HG02852 (cell line): ENCODE data around the gene PNCK.

Experiments
- ATAC-seq: cut with Tn5 transposase; IDR thresholded peaks from one replicate; pipeline ENCODE4 v1.9.1; 2021; ENCODE audit warnings: mild to moderate bottlenecking, moderate library complexity; ENCODE audit not compliant: unreplicated experiment

PNCK gene

DNA sequence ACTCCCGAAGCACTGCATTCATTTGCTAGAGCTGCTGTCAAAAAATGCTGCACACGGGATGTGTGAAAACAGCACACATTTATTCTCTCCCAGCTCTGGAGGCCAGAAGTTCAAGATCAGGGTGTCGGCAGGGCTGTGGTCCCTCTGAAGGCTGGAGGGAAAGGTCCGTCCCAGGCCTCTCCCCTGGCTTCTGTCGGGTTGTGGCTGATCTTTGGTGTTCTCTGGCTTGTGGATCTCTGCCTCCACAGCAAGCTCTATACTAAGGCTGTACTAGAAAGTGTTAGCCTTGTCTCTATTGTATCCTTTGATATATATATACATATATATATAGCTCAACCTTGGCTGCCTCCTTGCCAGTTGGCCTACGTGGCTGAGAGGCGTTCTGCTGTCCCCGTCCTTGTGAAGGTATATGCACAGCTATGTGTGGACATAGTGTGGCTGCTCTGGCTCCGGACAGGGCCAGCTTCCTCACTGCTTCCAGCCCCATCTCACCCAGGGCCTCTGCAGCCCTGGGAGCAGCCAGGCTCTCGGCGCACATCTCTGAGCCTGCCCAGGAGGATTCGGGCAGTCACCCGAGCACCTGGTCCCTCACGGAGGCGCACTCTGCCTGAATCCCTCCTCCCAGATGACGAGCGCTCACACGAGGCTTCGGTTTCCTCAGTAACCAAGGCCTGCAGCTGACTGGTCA, 41.6 kb downstream of the PNCK start:
- ATAC-seq, result no peak

DNA sequence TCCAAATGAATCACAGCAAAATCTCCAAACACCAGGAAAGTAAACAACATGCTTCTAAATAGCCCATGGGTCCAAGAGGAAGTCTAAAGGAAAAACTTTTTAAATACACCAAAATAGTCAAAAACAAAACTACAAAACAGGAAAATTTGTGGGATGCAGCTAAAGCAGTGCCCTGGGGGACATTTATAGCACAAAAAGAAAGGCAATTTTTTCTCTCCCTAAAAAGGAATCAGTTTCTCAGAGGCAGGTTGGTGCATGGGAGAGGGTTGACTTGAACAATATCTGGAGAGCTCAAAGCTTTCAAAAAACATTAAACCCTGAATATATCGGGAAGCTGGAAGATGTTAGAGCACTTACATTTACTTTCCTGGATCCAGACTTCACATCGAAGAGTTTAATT, 42.3 kb downstream of the PNCK start:
- no peak for ATAC-seq

DNA sequence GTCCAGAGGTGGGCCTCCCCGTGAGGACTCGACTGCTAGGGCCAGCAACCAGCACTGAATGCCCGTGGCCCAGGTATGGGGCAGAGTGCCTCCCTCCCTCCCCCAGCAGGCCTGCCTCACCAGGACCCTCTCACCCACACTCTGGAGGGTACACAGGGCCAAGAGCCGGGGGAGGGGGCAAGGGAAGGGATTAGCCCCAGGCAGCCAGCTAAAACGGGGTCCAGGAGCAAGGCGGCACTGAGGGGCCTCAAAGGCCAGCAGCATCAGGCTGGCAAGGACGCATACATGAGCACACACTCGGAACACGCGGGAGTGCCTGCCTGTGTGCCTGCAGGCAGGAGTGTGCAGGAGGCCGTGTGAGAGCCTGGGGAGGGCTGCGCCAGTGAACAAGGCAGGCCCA, 44.9 kb downstream of the PNCK start:
- no peak for ATAC-seq

DNA sequence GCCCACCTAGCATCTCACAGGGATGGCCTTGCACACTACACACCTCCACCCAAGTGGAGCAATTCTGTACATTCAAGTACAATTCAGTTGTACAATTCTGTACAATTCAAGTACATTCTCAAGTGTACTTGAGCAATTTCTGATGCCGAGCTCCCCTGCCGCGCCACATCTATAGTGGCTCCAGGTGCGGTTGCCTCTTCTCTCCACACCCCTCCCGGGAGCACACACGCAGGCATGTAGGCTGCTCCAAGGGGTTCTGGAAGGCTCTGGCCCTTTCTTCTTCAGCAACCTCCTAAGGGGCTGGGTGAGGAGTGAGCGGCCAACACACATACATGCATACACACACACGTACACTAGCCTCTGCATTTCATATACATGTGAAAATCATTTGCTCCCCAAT, 45.5 kb downstream of the PNCK start:
- no peak for ATAC-seq

DNA sequence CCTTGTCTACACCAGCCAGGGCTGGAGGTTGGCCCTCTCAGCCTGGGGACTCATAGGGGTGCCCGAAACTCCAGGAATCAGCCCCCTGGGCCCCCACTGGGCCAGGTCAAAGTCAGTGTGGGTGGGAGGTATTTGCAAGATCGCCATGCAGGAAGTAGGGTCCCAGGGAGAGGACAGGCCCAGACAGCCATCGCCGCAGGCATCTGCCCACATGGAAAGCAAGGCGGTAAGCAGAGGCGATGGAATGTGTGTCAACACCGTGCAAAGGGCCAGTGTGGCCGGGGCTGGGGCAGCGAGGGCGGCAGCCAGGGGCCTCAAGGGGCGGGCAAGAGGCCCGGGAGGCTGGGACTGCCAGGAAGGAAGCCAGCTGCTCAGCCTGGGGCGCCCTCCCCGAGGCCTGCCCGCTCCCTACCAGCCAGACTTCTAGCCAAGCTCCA, 45.9 kb downstream of the PNCK start:
- no peak for ATAC-seq

DNA sequence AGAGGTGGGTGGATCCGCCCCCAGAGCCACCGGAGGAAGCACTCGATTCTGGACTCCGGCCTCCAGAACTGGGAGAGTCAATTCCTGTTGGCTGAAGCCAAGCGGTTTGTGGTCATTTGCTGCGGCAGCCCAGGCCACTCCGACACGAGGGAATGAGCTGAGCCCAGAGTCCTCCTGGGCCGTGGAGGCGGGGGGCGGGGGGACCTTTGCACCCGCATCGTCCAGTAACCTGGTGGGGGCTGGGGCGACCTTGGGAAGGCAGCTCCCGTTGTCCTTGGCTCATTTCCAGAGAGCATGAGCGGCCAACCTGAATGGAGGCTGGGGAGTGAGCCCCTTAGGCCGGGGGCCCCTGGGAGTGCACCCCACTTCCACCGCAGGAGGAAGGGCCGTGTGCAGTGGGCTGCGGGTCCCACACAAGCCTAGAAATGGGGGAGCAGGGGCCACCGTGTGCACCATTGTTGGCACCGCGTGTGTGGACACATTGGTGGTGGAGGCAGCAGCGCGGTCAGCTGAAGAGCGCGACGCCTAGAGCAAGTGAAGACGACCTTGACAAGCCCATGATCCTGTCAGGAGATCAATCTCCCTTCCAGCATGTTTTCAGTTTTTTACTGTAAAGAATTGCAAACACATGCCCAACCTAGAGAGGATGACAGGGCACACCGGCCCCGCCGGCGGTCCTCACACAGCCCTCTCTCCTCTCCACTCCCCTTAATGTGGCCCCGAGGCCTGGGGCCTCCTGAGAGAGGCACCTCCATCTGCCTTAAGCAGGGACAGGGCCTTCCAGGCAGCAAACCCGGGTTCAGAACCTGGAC, 46.5 kb downstream of the PNCK start:
- no peak for ATAC-seq

DNA sequence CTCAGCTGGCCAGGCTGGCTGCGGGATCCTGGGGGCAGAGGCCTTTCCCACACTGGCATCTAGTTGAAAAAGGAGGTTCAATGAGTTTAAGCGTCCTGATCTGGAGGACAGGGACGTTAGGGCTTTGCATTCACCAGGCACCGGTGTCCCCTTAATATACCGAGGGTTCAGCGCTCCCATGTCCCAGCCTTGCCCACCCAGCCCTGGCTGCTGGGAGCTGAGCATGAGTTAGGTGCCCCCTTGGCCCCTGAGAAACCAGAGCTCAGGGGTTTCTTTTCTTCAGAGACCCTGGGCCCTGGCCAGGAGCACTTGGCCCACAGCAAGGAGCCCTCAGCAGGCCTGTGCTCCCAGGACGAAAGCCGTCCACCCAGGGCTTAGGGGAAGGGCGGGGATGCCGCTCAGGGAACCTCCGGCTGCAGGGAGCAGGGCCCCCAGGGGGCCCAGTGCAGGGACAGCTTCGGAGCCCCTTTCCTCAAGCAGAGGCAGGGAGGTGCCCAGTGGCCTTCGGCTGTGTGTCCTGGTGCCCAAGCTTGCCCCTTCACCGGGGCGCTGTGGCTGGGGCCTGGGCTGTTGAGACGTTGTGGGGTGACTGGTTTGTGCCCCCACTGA, 47.5 kb downstream of the PNCK start:
- ATAC-seq, result no peak

DNA sequence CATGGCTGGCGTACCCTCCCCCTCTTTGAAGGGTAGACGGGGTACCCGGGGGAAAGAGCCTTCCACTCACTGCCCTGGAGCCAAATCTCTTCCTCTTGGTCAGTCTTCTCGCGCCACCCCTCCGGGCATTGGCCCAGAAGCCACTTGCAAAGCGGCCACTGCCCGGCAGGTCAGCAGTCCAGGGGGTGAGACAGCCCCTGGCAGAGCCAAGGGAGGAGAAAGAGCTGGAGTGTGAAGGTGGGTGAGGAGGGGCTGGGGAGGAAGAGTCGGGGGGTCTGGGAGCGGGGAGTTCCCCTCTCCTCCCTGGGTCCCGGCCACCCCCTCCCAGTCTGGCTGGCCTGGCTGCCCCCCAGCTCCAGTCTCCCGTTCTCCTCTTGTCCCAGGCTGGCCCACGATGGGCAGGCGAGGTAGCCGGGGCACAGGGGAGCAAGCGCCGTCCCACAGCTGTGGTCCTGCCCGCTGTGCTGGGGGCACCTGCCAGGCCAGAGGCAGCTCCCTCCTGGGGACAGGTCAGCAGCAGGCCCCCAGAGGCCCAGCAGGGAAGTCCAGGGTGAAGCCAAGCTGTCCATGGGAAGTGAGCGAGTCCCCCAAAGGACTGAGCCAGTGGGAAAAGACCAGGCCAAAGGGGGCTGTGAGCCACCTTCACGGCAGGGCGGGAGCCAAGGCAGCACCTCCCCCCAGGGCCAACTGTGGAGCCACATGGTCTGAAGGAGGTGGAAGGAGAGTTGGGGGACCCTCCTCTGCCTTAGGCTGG, 48.2 kb downstream of the PNCK start:
- ATAC-seq, result no peak

DNA sequence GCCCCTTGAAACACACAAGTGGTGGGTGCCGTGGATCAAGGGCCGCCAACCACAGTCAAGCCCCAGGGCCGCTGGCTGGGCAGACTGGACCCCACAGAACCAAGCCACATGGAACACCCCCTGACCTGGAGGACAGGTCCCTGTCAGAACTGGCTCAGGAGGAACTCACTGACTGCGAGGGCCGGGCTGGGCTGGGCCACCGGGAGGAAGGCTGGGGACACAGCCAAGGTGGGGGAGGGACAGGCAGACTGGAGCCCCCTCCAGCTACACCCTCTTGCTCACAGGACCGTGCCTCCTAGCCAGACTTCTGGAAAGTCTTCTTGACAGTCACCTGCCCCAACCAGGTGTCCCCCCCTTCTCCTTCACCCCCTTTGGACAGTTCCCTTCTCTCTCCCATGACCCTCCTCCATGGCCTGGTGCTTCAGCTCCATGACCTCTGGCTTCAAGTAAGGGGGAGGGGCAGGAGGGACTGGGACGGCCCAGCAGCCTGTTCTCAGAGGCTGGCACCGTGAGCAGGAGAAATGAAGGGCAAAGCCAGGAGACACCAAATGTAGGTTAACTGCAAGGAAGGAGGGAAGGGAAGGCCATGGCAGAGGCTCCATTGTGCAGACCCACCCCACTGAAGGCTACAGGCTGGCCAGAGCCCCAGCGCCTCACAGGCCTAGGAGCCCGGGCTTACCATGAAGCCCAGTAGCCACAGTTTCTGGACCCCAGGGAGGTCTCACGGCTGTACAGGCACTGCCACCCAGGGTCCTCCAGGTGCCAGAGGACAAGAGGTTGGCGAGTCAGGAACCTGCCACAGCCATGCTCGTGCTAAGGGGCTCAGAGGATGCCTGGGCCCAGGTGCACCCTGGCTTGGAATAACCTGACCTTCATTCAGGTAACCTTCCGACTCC, 49.2 kb downstream of the PNCK start:
- no peak for ATAC-seq

DNA sequence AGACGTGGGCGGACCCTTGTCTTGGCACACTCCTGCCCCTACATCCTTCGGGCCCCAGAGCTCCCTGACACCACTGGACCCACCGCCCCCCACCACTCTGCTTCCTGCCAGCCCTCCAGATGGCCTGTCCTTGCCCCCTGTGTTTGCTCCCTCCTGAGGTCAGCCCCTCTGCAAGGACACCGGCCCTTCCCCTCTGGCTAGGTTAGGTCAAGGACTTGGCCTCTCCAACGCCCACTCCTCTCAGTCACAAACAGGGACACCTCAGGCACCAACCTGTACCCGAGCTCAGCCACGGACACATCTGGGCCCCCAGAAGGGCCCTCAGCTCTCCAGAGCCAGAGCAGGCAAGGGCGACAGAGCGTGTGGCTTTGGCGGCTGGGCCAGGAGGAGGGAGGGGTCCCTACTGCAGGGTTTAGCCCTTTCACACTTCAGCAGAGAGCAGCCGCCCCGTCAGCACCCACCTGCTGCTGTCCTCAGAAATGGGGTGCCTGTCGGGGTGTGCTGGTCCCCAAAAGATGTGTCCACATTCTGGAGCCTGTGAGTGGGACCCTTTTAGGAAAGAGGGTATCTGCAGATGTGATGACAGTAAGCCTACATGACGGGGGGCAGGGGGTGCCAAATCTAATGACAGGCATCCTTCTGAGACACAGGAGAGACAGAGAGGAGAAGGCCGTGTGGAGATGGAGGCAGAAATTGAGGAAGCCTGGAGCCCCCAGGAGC, 50.1 kb downstream of the PNCK start:
- ATAC-seq, result no peak

DNA sequence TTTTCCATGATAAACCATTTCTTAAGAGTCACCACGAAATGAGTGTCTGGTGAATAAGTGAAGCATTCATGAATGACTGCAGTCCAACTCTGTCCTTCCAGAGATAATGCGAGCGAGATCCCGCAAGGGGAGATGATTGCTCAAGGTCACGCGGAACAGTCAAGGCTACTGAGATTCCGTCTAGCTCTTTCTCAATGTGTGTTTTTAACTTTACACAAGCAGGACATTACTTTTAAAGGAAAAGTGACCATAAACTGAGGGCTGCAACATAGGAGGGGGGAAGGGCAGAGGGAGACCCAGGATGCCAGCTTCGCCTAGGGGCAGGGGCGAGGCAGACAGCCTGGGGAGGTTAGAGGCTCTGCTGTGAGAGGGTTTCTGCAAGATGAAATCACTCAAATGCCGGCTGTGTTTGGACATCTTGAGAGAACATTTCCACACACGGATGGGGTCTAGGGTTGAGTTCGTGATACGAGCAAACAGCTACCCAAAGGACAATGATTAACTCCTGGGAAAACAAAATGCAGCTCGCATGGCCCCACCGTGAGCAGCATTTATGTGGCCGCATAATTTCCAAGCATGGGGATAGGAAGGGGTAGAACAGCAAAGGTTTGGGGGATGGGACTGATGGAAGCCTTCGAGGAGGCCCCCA, 50.8 kb downstream of the PNCK start:
- no peak for ATAC-seq

DNA sequence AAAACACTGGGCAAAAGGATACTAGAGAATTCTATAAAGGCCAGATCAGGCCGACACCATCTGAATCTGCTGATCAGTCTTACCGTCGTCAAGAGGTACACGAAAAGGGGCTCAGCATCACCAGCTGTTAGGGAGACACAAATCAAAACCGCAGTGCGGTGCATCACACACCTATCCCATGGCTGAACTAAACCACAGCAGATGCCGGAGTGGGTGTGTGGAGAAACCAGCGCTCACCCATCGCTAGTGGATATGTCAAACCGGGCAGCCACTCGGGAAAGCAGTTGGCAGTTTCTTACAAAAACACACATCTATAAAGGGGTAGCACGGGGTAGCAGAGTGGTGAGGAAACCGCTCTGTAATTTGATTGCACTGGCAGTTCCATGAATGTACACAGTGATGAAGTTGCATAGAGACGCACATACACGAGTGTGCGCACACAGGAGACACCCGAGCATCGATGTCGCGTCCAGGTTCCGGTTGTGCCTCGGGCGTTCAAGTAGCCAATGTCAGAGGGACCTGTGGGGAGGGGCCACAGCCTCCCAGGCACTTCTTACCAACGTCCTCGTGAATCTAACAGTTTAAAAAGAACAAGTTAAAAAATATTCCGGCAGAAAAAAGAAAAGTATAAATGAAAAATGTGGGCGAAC, 51.5 kb downstream of the PNCK start:
- no peak for ATAC-seq

DNA sequence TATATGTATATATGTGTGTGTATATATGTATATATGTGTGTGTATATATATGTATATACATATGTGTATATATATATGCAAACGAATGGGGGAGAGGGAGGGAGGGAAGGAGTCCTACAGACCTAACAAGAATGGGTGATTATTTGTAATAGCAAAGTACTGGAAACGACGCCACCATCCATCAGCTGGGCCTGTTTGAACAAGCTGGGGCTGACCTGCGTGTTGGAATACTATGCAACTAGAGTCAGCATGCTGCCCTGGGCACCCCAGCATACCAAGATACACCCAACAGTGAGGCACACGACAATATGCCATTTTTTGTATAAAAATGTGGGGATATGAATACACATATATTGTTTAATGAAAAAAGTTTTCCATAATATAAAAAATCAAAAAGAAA, 53.0 kb downstream of the PNCK start:
- ATAC-seq, result no peak
